GM21423 (cell line): Measurements from ENCODE around the gene GPR173.

Experiments
- ATAC-seq: cut with Tn5 transposase; IDR thresholded peaks from one replicate; pipeline ENCODE4 v1.9.1; 2021; ENCODE audit warnings: mild to moderate bottlenecking, moderate library complexity; ENCODE audit not compliant: unreplicated experiment

GPR173 gene

DNA sequence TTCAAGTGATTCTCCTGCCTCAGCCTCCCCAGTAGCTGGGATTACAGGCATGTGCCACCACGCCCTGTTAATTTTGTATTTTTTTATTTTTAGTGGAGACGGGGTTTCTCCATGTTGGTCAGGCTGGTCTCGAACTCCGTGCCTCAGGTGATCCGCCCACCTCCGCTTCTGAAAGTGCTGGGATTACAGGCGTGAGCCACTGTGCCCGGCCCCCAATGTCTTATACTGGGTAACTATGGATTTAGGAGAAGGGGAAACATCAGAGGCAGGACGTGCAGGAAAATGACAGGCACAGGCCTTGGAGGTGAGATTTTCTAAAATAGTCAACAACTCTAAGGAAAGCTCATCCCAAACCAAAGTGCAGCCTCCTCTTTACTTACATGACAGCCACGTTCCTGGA, 22.5 kb downstream of the GPR173 start:
- no peak for ATAC-seq

DNA sequence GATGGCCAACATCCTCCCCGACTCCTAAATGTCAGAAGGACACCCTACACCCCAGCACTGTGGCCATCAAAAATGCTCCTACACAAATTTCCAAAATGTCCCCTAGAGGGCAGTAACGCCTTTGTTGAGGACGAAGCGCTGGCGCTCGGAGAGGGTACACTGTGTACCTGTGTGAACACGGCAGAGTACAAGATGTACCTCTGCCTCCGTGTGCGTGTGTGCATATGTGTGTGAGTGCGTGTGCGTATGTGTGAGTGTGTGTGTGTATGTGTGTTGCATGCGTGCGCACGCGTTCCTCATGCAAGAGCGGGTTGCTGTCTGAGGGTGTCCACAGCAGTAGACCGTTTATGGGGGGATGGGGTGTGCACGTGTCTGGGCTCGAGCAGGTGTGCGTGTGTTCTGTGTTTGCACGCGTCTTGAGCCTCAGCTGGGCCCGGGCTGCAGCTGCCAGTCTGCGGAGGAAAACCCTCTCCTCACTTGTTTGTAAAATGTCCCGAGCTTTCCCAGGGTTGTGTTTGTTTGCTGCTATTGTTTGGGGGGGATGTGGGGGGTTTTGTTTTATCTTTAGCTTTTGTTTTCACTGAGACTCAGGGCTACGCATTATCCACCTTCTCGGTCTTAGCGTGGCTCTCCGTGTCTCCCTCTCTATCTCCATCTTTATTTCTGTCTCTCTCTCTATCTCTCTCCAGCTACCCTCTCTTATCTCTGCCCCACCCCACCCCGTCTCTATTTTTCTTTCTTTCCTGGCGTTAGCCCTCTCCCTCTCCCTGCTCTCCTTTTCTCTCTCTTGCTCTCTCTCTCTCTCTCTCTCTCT, 23.2 kb downstream of the GPR173 start:
- ATAC-seq = peak; percentile 81

DNA sequence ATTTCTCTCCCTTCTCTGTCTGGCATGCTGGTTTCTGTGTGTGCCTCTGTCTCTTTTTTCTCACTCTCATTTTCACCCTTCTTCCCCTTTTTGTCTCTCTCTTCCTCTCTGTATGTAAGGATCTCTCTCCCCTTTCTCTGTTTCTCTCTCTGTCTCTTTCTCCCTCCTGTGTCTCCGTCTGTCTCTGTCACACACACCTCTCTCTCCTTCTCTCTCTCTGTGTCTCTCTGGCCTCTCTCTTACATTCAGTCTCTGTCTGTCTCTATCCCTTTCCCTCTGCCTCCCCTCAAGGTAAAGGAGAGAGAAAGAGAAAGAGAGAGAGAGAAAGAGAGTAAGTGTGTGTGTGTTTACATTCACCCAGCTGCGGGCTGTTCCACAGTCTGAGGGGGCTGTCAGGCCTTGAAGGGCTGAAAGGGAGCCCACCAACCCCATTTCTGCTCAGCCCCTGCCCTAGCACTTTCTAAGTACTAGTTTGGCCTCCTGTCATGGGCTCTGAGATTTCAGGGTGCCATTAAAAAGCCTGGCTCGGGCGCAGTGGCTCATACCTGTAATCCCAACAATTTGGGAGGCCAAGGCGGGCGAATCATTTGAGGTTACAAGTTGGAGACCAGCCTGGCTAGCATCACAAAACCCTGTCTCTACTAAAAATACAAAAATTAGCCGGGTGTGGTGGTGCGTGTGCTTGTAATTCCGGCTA, 24.0 kb downstream of the GPR173 start:
- no peak for ATAC-seq

DNA sequence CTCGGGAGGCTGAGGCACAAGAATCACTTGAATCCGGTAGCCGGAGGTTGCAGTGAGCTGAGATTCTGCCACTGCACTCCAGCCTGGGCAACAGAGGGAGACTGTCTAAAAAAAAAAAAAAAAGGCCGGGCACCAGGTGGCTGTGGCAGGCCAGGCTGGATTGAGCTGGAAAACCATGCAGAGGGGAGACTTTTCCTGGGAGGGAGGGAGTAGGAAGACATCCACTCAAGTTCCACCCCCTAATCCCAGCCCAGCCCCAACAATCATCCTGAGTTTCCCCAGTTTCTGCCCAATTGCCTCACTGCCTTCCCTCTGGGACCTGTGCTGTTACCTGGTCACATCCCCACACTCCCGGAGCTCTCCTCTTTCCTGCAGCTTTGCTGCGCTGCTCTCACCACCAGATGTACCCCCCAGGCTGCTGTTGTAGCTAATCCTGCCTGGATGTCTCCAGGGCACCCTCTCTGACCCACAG, 24.6 kb downstream of the GPR173 start:
- no peak for ATAC-seq

DNA sequence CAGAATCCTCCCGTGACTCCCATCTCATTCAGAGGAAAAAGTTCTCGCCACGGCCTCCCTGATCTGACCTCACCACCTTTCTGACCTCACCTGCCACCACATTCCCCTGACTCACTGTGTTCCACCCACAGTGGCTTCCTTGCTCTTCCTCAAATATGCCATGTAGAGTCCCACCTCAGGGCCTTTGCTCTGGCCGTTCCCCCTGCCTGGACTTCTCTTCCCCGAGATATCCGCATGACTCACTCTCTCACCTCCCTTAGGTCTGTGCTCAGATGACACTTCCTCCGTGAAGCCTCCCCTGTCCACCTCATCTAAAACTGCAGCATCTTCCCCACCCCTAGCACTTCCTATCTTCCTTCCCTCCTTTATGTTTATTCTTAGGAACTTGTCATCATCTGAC, 26.4 kb downstream of the GPR173 start:
- no peak for ATAC-seq

DNA sequence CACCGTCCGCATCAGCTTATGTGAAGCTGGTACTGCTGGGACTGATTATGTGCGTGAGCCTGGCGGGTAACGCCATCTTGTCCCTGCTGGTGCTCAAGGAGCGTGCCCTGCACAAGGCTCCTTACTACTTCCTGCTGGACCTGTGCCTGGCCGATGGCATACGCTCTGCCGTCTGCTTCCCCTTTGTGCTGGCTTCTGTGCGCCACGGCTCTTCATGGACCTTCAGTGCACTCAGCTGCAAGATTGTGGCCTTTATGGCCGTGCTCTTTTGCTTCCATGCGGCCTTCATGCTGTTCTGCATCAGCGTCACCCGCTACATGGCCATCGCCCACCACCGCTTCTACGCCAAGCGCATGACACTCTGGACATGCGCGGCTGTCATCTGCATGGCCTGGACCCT, 28.1 kb downstream of the GPR173 start:
- no peak for ATAC-seq

DNA sequence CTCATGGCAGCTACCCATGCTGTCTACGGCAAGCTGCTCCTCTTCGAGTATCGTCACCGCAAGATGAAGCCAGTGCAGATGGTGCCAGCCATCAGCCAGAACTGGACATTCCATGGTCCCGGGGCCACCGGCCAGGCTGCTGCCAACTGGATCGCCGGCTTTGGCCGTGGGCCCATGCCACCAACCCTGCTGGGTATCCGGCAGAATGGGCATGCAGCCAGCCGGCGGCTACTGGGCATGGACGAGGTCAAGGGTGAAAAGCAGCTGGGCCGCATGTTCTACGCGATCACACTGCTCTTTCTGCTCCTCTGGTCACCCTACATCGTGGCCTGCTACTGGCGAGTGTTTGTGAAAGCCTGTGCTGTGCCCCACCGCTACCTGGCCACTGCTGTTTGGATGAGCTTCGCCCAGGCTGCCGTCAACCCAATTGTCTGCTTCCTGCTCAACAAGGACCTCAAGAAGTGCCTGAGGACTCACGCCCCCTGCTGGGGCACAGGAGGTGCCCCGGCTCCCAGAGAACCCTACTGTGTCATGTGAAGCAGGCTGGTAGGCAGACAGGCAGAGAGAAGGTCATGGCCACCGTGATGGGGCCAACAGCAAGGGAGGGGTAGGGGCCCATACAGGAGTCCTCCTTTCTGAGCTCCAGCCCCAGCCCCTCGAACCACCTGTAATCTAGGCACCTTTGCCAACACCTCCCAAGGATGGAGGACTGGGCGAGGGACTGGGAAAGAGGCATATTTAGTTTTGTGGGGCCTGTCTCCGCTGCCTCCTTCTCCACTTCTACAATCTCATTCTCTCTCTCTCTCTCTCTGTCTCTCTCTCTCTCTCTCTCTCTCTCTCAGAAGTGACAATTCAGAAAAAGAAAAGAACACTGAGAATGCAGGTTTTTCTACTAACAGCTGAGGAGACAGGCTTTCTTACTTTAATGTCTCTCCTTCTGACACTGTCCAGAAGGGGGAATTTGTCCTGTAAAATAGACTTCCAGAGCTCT, 28.9 kb downstream of the GPR173 start:
- ATAC-seq = no peak

DNA sequence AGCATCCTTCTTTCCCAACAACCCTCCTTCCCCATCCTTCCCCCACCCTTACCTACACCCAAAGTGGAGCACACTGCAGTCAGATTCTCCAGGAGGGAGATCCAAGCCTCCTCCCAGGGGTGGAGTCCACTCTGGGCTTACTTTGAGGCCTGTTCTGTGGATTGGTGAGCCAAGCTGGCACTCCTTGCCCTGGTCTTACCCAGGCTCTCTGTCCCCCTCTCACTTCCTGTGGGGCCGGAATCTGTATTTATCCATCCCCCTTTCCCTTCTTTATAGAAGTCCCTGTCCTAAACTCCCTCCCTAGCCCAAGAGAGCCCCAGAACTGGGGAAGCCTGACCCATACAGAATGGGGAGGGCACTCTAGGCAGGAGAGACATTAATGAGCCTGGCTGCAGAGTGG, 30.4 kb downstream of the GPR173 start:
- ATAC-seq = no peak

DNA sequence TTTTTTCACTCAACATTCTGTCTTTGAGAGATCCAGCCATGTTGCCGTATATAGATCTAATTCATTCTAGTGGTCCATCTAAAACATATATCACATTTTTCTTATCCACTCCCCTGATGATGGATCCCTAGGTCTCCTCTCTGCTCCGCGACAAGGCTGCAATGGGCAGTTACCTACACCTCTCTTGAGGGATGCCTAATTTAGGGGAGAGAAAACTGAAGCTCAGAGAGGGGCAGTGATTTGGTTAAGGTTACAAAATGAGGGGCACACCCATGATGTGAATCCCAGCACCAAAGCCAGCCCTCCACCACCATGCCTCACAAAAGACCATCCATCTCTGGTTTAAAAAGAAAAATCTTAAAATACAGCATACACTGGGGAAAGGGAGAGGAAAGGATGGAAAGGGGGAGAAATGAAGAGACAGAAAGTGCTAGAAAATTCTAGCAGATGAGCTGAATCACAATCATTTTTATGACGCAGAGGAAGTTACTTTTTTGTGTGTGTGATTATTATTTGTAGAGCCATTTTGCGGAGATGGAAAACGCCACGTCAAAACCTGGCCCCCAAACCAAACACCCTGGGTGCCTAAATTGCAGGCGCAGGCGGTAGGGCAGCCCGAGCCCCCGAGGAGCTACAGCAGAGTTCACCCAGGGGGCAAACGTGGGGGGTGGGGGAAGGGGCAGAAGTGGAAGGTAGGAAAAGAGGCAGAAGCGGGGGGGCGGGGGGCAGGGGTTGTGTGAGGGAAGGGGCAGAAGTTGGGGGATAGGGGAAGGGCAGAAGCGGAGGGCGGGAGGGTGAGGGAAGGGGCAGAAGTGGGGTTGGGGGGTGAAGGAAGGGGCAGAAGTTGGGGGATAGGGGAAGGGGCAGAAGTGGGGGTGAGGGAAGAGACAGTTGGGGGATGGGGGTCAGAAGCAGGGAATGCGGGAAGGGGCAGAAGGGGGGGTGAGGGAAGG, 32.3 kb downstream of the GPR173 start:
- ATAC-seq = no peak

DNA sequence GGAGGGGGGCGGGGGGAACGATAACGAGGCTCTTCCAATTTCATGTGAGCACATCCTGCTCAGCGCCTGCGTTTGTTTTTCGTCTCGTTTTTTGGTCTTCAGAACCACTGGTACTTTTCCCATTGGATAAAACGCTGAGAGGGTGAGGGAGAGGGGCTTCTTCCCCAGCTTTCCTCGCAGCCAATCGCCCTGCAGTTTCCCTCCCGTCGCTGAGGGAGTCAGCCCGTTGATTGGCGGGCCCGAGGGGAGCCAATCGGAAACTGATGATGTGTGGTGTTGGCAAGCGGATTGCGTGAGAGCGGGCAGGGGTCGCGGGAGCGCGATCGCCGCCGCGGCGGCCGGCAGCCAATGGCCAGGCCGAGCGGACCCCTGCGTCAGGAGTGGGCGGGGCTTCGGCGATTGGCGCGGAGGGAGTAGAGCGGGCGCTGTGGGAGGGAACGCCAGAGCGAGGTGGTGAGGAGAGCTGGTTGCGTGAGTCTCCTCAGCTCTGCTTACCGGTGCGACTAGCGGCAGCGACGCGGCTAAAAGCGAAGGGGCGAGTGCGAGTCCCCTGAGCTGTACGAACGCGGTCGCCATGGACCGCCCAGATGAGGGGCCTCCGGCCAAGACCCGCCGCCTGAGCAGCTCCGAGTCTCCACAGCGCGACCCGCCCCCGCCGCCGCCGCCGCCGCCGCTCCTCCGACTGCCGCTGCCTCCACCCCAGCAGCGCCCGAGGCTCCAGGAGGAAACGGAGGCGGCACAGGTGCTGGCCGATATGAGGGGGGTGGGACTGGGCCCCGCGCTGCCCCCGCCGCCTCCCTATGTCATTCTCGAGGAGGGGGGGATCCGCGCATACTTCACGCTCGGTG, 33.6 kb downstream of the GPR173 start, which contains the start of gene TSPYL2:
TSS of gene TSPYL2 (plus strand) at position 443 of the 848 bp plus-strand sequence. CDS start at position 575, 132 bp downstream.
- ATAC-seq = peak; percentile 96

DNA sequence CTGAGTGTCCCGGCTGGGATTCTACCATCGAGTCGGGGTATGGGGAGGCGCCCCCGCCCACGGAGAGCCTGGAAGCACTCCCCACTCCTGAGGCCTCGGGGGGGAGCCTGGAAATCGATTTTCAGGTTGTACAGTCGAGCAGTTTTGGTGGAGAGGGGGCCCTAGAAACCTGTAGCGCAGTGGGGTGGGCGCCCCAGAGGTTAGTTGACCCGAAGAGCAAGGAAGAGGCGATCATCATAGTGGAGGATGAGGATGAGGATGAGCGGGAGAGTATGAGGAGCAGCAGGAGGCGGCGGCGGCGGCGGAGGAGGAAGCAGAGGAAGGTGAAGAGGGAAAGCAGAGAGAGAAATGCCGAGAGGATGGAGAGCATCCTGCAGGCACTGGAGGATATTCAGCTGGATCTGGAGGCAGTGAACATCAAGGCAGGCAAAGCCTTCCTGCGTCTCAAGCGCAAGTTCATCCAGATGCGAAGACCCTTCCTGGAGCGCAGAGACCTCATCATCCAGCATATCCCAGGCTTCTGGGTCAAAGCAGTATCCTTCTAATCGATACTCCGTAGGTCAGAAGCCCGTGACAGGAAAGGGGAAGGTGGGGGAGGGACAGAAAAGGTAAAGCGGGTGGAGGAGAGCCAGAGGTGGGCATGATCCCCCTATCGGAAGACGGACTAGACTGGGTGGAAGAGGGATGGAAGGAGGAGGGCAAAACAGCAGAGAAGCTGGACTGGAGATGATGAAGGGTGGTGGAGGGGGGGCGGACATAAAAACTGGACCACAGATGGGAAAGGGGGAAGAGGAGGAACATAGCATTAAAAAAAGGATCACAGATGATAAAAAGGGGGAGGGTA, 34.4 kb downstream of the GPR173 start:
- ATAC-seq = no peak

DNA sequence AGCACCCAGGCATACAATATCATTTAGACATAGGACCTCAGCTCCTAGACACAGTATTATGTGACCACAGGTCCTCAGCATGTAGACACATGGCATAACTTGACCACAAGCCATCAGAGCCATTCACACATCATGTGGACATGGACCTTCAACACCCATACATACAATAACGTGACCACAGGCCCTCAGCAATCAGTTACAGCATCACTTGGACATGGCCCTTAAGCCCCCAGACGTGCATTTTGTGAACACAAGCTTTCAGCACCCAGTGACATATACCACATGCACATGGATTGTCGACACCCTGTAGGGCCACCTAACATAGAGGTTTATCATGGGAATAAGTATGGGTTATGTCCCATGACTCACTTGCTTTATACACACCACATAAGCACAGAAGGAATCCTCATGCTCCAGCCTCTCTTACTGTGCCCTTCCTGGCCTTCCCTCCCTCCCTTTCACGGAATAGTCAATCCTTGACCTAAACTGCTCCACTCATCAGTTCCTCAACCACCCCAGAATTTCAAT, 35.5 kb downstream of the GPR173 start:
- no peak for ATAC-seq

DNA sequence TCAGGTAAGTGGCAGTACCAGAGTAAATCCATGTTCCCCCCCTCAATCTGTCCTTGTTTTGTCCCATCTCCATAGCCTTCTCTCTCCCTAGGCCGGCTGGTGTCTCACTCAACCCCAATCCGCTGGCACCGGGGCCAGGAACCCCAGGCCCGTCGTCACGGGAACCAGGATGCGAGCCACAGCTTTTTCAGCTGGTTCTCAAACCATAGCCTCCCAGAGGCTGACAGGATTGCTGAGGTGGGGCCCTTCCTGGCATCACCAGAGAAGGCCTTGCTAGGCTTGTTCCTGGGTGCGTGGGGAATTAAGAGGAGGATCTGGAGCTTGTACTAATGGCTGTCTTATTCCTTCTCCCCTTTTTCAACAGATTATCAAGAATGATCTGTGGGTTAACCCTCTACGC, 36.3 kb downstream of the GPR173 start:
- no peak for ATAC-seq

DNA sequence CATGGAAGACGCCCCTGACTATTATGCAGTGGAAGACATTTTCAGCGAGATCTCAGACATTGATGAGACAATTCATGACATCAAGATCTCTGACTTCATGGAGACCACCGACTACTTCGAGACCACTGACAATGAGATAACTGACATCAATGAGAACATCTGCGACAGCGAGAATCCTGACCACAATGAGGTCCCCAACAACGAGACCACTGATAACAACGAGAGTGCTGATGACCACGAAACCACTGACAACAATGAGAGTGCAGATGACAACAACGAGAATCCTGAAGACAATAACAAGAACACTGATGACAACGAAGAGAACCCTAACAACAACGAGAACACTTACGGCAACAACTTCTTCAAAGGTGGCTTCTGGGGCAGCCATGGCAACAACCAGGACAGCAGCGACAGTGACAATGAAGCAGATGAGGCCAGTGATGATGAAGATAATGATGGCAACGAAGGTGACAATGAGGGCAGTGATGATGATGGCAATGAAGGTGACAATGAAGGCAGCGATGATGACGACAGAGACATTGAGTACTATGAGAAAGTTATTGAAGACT, 37.2 kb downstream of the GPR173 start:
- no peak for ATAC-seq

DNA sequence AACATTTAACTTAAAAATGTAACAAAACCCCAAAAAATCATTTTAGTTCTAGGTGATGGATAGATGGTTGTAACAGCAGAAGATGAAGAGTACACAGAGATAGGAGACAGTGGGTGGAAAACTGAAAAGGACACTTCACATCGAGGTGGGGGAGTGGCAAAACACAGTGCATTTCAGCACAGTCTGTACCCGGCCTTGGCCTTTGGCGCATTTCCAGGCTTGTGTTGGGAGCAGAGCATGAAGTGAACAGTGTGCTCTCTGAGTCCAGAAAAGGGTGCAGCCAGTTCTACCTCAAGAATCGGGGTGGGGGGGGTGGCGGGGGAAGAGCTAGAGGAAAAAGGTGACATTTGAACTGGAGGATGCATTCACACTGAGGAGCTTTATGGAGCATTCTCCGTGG, 37.9 kb downstream of the GPR173 start:
- ATAC-seq = no peak

DNA sequence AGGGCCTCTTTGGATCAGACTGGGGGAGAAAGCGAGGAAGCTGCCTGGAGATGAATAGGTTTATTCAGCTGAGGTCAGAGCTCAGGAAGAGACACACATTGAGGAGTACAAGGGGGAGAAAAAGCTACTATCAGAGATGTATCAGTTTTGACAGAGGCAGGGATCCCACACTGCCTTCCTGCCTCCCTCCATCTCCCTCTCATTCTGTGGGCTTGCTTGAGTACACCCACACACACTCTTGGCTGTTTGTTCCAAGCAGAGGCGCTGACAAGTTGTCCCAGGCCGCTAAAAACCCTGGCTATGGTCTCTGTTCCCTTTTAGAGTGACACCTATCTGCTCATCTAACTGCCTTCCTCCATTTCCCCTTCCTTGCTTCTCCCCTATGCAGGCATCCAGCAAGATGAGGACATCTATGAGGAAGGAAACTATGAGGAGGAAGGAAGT, 38.8 kb downstream of the GPR173 start:
- ATAC-seq = no peak
